Neuronal stem cell (in vitro differentiated cells): ENCODE measurements around the gene LCT.

ENCODE experiments used
- DNase-seq: peaks from one replicate; pipeline ENCODE4 v3.0.0-alpha.2; 2013; ENCODE audit warnings: low spot score
- H2AFZ ChIP-seq: one replicate; pipeline ENCODE4 v1.6.1; 2013; ENCODE audit warnings: mild to moderate bottlenecking, low read length, inconsistent platforms
- H2AK5ac ChIP-seq: 2 replicates; pipeline ENCODE4 v1.6.1; 2013; ENCODE audit warnings: low read depth, mild to moderate bottlenecking, inconsistent platforms, low read length, moderate library complexity, mixed read lengths
- H2BK120ac ChIP-seq: 2 replicates; pipeline ENCODE4 v1.6.1; 2013; ENCODE audit warnings: low read depth, mild to moderate bottlenecking, inconsistent platforms, low read length, moderate library complexity, mixed read lengths
- H2BK12ac ChIP-seq: one replicate; pipeline ENCODE4 v1.6.1; 2013; ENCODE audit warnings: low read length, inconsistent platforms
- H2BK15ac ChIP-seq: 2 replicates; pipeline ENCODE4 v1.6.1; 2013; ENCODE audit warnings: mild to moderate bottlenecking, low read length, inconsistent platforms, mixed read lengths
- H2BK5ac ChIP-seq: one replicate; pipeline ENCODE4 v1.6.1; 2013; ENCODE audit warnings: inconsistent platforms, mild to moderate bottlenecking, low read length, moderate library complexity
- H3K14ac ChIP-seq: one replicate; pipeline ENCODE4 v1.6.1; 2013; ENCODE audit warnings: low read length, inconsistent platforms
- H3K18ac ChIP-seq: 2 replicates; pipeline ENCODE4 v1.6.1; 2013; ENCODE audit warnings: low read length, inconsistent platforms
- H3K23ac ChIP-seq: 2 replicates; pipeline ENCODE4 v1.6.1; 2013; ENCODE audit warnings: low read depth, mild to moderate bottlenecking, mixed read lengths, low read length, inconsistent platforms; ENCODE audit not compliant: poor library complexity
- H3K27ac ChIP-seq: replicated peaks from 3 replicates; pipeline ENCODE4 v1.5.1; 2013; ENCODE audit warnings: low read length, inconsistent platforms
- H3K27me3 ChIP-seq, 3 experiments: 2 replicates each; pipeline ENCODE4 v1.6.1; 2013; ENCODE audit warnings: low read length in 3 of 3, mild to moderate bottlenecking in 2 of 3, inconsistent platforms in 1 of 3, low read depth in 1 of 3, mixed read lengths in 1 of 3, moderate library complexity in 1 of 3; ENCODE audit not compliant: control insufficient read depth in 3 of 3, insufficient read depth in 3 of 3
- H3K36me3 ChIP-seq, 2 donors: replicated peaks in 1 of 2; 2 replicates each; pipeline ENCODE4 v1.6.1; 2013; ENCODE audit warnings: low read length in 2 of 2; ENCODE audit not compliant: control insufficient read depth in 2 of 2, insufficient read depth in 2 of 2
- H3K4ac ChIP-seq: 2 replicates; pipeline ENCODE4 v1.6.1; 2013; ENCODE audit warnings: inconsistent platforms, mild to moderate bottlenecking, low read length, moderate library complexity
- H3K4me1 ChIP-seq, 2 donors: 1 replicate in 1 of 2; 2 replicates in 1 of 2; pipeline ENCODE4 v1.6.1; 2013; ENCODE audit warnings: low read length in 2 of 2, low read depth in 1 of 2; ENCODE audit not compliant: control insufficient read depth in 2 of 2, insufficient read depth in 1 of 2
- H3K4me2 ChIP-seq: one replicate; pipeline ENCODE4 v1.6.1; 2013; ENCODE audit warnings: mild to moderate bottlenecking, low read length, inconsistent platforms; ENCODE audit not compliant: insufficient read depth, poor library complexity, severe bottlenecking
- H3K4me3 ChIP-seq, 2 donors: 2 replicates each; pipeline ENCODE4 v1.5.1; 2013; ENCODE audit warnings: low read length in 2 of 2, mild to moderate bottlenecking in 2 of 2, inconsistent platforms in 1 of 2, moderate library complexity in 1 of 2
- H3K79me1 ChIP-seq: one replicate; pipeline ENCODE4 v1.6.1; 2013; ENCODE audit warnings: low read depth, mild to moderate bottlenecking, inconsistent platforms, low read length, moderate library complexity
- H3K9ac ChIP-seq: one replicate; pipeline ENCODE4 v1.6.1; 2013; ENCODE audit warnings: mild to moderate bottlenecking, low read depth, low read length, inconsistent platforms; ENCODE audit not compliant: poor library complexity
- H3K9me3 ChIP-seq, 2 donors: replicated peaks in 1 of 2; 2 replicates each; pipeline versions ENCODE3 to v1.6.1; 2013; ENCODE audit warnings: low read length in 2 of 2, mild to moderate bottlenecking in 2 of 2, inconsistent platforms in 1 of 2, low read depth in 1 of 2, mixed read lengths in 1 of 2, moderate library complexity in 1 of 2; ENCODE audit not compliant: control insufficient read depth in 2 of 2, insufficient read depth in 1 of 2
- H4K8ac ChIP-seq: one replicate; pipeline ENCODE4 v1.6.1; 2013; ENCODE audit warnings: low read depth, mild to moderate bottlenecking, inconsistent platforms, low read length, moderate library complexity
- H4K91ac ChIP-seq: one replicate; pipeline ENCODE4 v1.6.1; 2013; ENCODE audit warnings: low read length, low read depth, mild to moderate bottlenecking, inconsistent platforms; ENCODE audit not compliant: poor library complexity
- WGBS, 2 donors: extraction: QIAGEN DNeasy Blood & Tissue Kit; methylation state at CpG; one replicate each; pipeline ENCODE4 v1.1.7; 2013; ENCODE audit warnings: missing lambda C conversion rate in 2 of 2, mixed read lengths in 1 of 2; ENCODE audit not compliant: insufficient read length in 2 of 2, insufficient replicate concordance in 1 of 2; ENCODE audit errors: extremely low coverage in 2 of 2; 5-methylcytosine and 5-hydroxymethylcytosine counted together

LCT gene

DNA sequence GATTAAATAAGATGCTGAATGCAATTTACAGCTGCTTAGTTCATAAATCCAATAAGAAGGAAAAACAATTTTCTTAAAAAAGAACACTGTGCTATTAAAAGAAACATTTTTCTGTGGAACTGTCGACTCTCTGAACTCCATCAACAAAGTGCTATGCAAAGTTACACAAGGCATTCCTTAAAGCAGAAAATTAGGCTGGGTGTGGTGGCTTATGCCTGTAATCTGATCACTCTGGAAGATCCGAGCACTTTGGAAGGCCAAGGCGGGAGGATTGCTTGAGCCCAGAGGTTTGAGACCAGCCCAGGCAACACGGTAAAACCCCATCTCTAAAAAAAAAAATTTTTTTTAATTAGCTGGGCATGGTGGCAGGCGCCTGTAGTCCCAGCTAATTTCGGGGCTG lies 26.2 kb upstream of the LCT start:
- Histone ChIP-seq H2BK12ac (no peak overlapping the region), H2AFZ (no peak overlapping the region), H2AK5ac (no peak overlapping the region), H3K27ac (no peak overlapping the region), H3K9ac (no peak overlapping the region), H2BK120ac (no peak overlapping the region), H3K4me2 (no peak overlapping the region), H4K91ac (no peak overlapping the region), H3K79me1 (no peaks in the 10 kb centered on the region), H3K4me1 (no peaks in the 10 kb centered on the region), H3K9me3 (no peaks in the 10 kb centered on the region), H2BK5ac (no peak overlapping the region), H3K4ac (no peak overlapping the region), H3K27me3 (no peaks in the 10 kb centered on the region), H3K36me3 (peaks cover 30 to 95% of the 10 kb centered on the region in 2 donors), H3K14ac (no peak overlapping the region), H3K23ac (no peak overlapping the region), H3K4me3 (no peak overlapping the region), H2BK15ac (no peak overlapping the region), H4K8ac (no peak overlapping the region), H3K18ac (no peak overlapping the region)
- no CpG with 5 or more reads among the region's 6 CpGs for WGBS, 2 donors
- no peak for DNase-seq

DNA sequence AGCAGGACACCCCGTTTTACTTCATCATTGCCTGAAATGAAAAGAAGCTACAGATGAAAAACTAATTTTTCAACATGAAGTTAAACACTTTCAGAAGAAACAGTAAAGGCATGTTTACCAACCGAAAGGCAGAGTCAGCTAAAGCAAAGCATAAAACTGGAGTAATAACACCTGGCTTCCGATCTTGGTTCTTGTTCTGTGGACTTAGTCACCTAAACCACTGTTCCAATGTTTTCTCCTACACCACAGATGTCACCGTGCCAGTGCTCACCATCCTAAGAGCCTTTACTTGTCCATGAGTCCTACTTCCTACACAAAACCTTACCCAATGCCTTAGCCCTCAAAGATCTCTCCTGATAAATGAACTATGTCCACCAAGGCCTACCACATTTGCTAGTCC lies 25.7 kb upstream of the LCT start:
- Histone ChIP-seq H2AK5ac (no peak overlapping the region), H2BK5ac (no peak overlapping the region), H3K14ac (no peak overlapping the region), H4K91ac (no peak overlapping the region), H3K36me3 (peaks cover 30 to 95% of the 10 kb centered on the region in 2 donors), H3K9ac (no peak overlapping the region), H3K27me3 (no peaks in the 10 kb centered on the region), H3K4me1 (no peaks in the 10 kb centered on the region), H2BK12ac (no peak overlapping the region), H3K4me2 (no peak overlapping the region), H2BK15ac (no peak overlapping the region), H3K18ac (no peak overlapping the region), H3K9me3 (no peaks in the 10 kb centered on the region), H3K27ac (no peak overlapping the region), H3K23ac (no peak overlapping the region), H2AFZ (no peak overlapping the region), H3K4ac (no peak overlapping the region), H2BK120ac (no peak overlapping the region), H3K79me1 (no peaks in the 10 kb centered on the region), H4K8ac (no peak overlapping the region), H3K4me3 (no peak overlapping the region)
- no peak for DNase-seq
- WGBS, 2 donors: no CpG with 5 or more reads among the region's 4 CpGs

DNA sequence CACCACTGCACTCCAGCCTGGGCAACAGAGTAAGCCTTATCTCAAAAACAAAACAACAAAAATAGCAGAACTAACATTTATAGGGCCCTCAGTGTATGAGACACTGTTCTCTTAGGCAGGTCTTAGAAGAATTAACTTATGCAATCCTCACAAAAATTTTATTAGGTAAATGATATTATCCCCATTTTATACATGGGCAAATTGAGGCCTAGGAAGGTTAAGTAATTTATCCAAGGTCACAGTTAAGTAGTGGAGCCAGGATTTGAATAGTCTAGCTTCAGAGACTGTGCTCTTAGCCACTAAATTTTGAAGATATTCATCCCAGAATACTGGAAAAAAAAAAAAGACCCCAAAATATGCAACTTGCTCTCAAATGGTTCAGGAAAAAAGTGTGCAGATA lies 16.4 kb upstream of the LCT start:
- no peak overlapping the region for H2BK12ac ChIP-seq
- H3K14ac ChIP-seq: no peak overlapping the region
- no peak overlapping the region for H3K23ac ChIP-seq
- H4K8ac ChIP-seq: no peak overlapping the region
- H3K4ac ChIP-seq: no peak overlapping the region
- H3K9ac ChIP-seq: no peak overlapping the region
- no peaks in the 10 kb centered on the region for H3K27me3 ChIP-seq
- no peak overlapping the region for H3K4me3 ChIP-seq
- no peak overlapping the region for H3K27ac ChIP-seq
- H3K18ac ChIP-seq: no peak overlapping the region
- no peak overlapping the region for H4K91ac ChIP-seq
- no peaks in the 10 kb centered on the region for H3K9me3 ChIP-seq
- no peak overlapping the region for H3K4me2 ChIP-seq
- H3K4me1 ChIP-seq: no peaks in the 10 kb centered on the region
- H2BK120ac ChIP-seq: no peak overlapping the region
- no peak overlapping the region for H2BK15ac ChIP-seq
- H3K79me1 ChIP-seq: no peaks in the 10 kb centered on the region
- H2AFZ ChIP-seq: no peak overlapping the region
- no peak overlapping the region for H2AK5ac ChIP-seq
- H3K36me3 ChIP-seq: peaks cover 30 to 99% of the 10 kb centered on the region in 2 donors
- DNase-seq: no peak
- H2BK5ac ChIP-seq: no peak overlapping the region

DNA sequence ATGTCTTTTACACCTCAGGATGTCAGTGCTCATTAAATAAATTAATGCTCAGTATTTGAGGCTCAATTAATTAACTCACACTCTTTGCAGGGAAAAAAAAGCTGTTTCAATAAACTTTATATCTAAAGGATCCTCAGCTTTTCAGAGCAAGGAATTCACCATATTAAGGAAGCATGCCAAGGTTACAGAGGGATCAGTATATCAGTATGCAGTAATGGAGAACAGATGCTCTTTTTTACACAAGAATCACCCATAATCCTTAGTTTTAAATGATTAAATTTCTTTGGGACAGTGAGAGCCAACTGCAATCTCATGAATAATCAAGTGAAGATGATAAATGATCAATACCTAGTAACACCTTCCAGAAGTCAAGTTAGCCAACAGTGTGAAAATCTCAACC lies 14.9 kb upstream of the LCT start:
- Histone ChIP-seq H2BK12ac (no peak overlapping the region), H3K23ac (no peak overlapping the region), H4K8ac (no peak overlapping the region), H3K27me3 (no peaks in the 10 kb centered on the region), H2BK120ac (no peak overlapping the region), H3K9ac (no peak overlapping the region), H2BK15ac (no peak overlapping the region), H4K91ac (no peak overlapping the region), H3K14ac (no peak overlapping the region), H3K9me3 (no peaks in the 10 kb centered on the region), H2AK5ac (no peak overlapping the region), H3K4me3 (no peak overlapping the region), H3K36me3 (peaks cover 30 to 99% of the 10 kb centered on the region in 2 donors), H2BK5ac (no peak overlapping the region), H3K4me2 (no peak overlapping the region), H3K18ac (no peak overlapping the region), H3K4me1 (no peaks in the 10 kb centered on the region), H2AFZ (no peak overlapping the region), H3K4ac (no peak overlapping the region), H3K27ac (no peak overlapping the region), H3K79me1 (no peaks in the 10 kb centered on the region)
- no peak for DNase-seq
